HEK293 (cell line): ENCODE results near the gene LIX1L.
A peak's percentile ranks its signal among the peaks of the same experiment; 100 is the strongest.

Experiments used
- CTCF ChIA-PET: fragments of 350-600 bp; formaldehyde crosslinking; extraction: SDS; loops from one replicate; lab custom pipeline; 2021; ENCODE audit warnings: antibody characterized with exemption; lab: Yijun Ruan, JAX
- POLR2A ChIA-PET: fragments of 300-600 bp; formaldehyde crosslinking; extraction: SDS; loops from one replicate; lab custom pipeline; 2020; ENCODE audit warnings: antibody characterized with exemption, inconsistent platforms; lab: Yijun Ruan, JAX
- H3K27ac ChIP-seq: fragments of 200-500 bp; sonication (Bioruptor generic); 2 replicates; pipeline ENCODE4 v1.5.1; 2014; ENCODE audit warnings: low read depth, low read length, control low read depth, inconsistent platforms; ENCODE audit errors: extremely low read depth
- H3K36me3 ChIP-seq, 2 experiments: fragments of 200-500 bp in 1 of 2; sonication (Bioruptor generic) in 1 of 2; 1 replicate in 1 of 2; 2 replicates in 1 of 2; pipeline ENCODE4 v1.5.1; 2014 to 2017; ENCODE audit warnings: inconsistent platforms in 2 of 2, low read length in 2 of 2; ENCODE audit not compliant: control insufficient read depth in 2 of 2, insufficient read depth in 1 of 2
- H3K4me1 ChIP-seq: fragments of 200-500 bp; sonication (Bioruptor generic); 2 replicates; pipeline ENCODE4 v1.5.1; 2014; ENCODE audit warnings: mild to moderate bottlenecking, low read length, inconsistent platforms; ENCODE audit not compliant: control insufficient read depth, insufficient read depth
- H3K4me3 ChIP-seq: 2 replicates; pipeline ENCODE4 v1.5.1; 2011; ENCODE audit warnings: low read depth, mild to moderate bottlenecking, control low read depth, low read length, moderate library complexity
- H3K9me3 ChIP-seq: fragments of 200-500 bp; sonication (Bioruptor generic); 2 replicates; pipeline ENCODE4 v1.5.1; 2014; ENCODE audit warnings: low read depth, low read length, inconsistent platforms; ENCODE audit not compliant: control insufficient read depth, insufficient read depth
- EGR2 ChIP-seq: fragments of 450-650 bp; formaldehyde crosslinking; IDR thresholded peaks from 2 replicates; pipeline ENCODE4 v1.5.1; 2016; ENCODE audit warnings: low read depth, missing biosample characterization, missing genetic modification characterization
- KLF7 ChIP-seq: fragments of 450-650 bp; formaldehyde crosslinking; IDR thresholded peaks from 2 replicates; pipeline ENCODE4 v1.5.1; 2016; ENCODE audit warnings: missing biosample characterization, missing genetic modification characterization, borderline replicate concordance
- KLF8 ChIP-seq: fragments of 450-650 bp; formaldehyde crosslinking; IDR thresholded peaks from 2 replicates; pipeline ENCODE4 v1.5.1; 2016; ENCODE audit warnings: missing biosample characterization, missing genetic modification characterization
- PRDM1 ChIP-seq: fragments of 450-650 bp; formaldehyde crosslinking; IDR thresholded peaks from 2 replicates; pipeline ENCODE4; 2016; ENCODE audit warnings: missing biosample characterization, missing genetic modification characterization
- PRDM4 ChIP-seq: fragments of 450-650 bp; formaldehyde crosslinking; IDR thresholded peaks from 2 replicates; pipeline ENCODE4 v1.5.1; 2017; ENCODE audit warnings: missing biosample characterization, missing genetic modification characterization
- SP3 ChIP-seq: fragments of 450-650 bp; formaldehyde crosslinking; IDR thresholded peaks from 2 replicates; pipeline ENCODE4 v1.5.1; 2016; ENCODE audit warnings: missing biosample characterization, missing genetic modification characterization
- SP7 ChIP-seq: fragments of 450-650 bp; formaldehyde crosslinking; IDR thresholded peaks from 2 replicates; pipeline ENCODE4 v1.5.1; 2016; ENCODE audit warnings: missing biosample characterization, missing genetic modification characterization
- TRIM28 ChIP-seq: IDR thresholded peaks from 2 replicates; pipeline ENCODE4 v1.6.1; 2011; ENCODE audit warnings: low read length, control low read depth, borderline replicate concordance
- YY2 ChIP-seq: fragments of 450-650 bp; formaldehyde crosslinking; IDR thresholded peaks from 2 replicates; pipeline ENCODE4 v1.5.1; 2016; ENCODE audit warnings: missing biosample characterization, missing genetic modification characterization
- ZBTB17 ChIP-seq: fragments of 450-650 bp; formaldehyde crosslinking; IDR thresholded peaks from 2 replicates; pipeline ENCODE4 v1.5.1; 2016; ENCODE audit warnings: missing biosample characterization, missing genetic modification characterization
- ZBTB20 ChIP-seq: fragments of 450-650 bp; formaldehyde crosslinking; IDR thresholded peaks from 2 replicates; pipeline ENCODE4 v1.5.1; 2016; ENCODE audit warnings: missing biosample characterization, missing genetic modification characterization
- ZBTB21 ChIP-seq: fragments of 450-650 bp; formaldehyde crosslinking; IDR thresholded peaks from 2 replicates; pipeline ENCODE4 v1.5.1; 2017; ENCODE audit warnings: missing biosample characterization, missing genetic modification characterization
- ZFP41 ChIP-seq: fragments of 450-650 bp; formaldehyde crosslinking; IDR thresholded peaks from 2 replicates; pipeline ENCODE4 v1.5.1; 2016; ENCODE audit warnings: missing biosample characterization, missing genetic modification characterization, borderline replicate concordance
- ZFP69B ChIP-seq: fragments of 450-650 bp; formaldehyde crosslinking; IDR thresholded peaks from 2 replicates; pipeline ENCODE4 v1.5.1; 2016; ENCODE audit warnings: missing biosample characterization, missing genetic modification characterization
- ZNF138 ChIP-seq: fragments of 450-650 bp; formaldehyde crosslinking; IDR thresholded peaks from 2 replicates; pipeline ENCODE4 v1.5.1; 2016; ENCODE audit warnings: missing biosample characterization, missing genetic modification characterization, borderline replicate concordance
- ZNF211 ChIP-seq: fragments of 450-650 bp; formaldehyde crosslinking; IDR thresholded peaks from 2 replicates; pipeline ENCODE4 v1.5.1; 2016; ENCODE audit warnings: low read depth, missing biosample characterization, missing genetic modification characterization
- ZNF23 ChIP-seq: fragments of 450-650 bp; formaldehyde crosslinking; IDR thresholded peaks from 2 replicates; pipeline ENCODE4 v1.5.1; 2016; ENCODE audit warnings: missing biosample characterization, missing genetic modification characterization, borderline replicate concordance
- ZNF311 ChIP-seq: fragments of 450-650 bp; formaldehyde crosslinking; IDR thresholded peaks from 2 replicates; pipeline ENCODE4 v1.5.1; 2017; ENCODE audit warnings: missing biosample characterization, missing genetic modification characterization, borderline replicate concordance
- ZNF426 ChIP-seq: fragments of 450-650 bp; formaldehyde crosslinking; IDR thresholded peaks from 2 replicates; pipeline ENCODE4 v1.5.1; 2017; ENCODE audit warnings: missing biosample characterization, missing genetic modification characterization, mild to moderate bottlenecking, inconsistent platforms, moderate library complexity
- ZNF433 ChIP-seq: fragments of 450-650 bp; formaldehyde crosslinking; IDR thresholded peaks from 2 replicates; pipeline ENCODE4 v1.5.1; 2016; ENCODE audit warnings: missing biosample characterization, missing genetic modification characterization, low read depth
- ZNF48 ChIP-seq: fragments of 450-650 bp; formaldehyde crosslinking; IDR thresholded peaks from 2 replicates; pipeline ENCODE4 v1.5.1; 2016; ENCODE audit warnings: missing biosample characterization, missing genetic modification characterization
- ZNF521 ChIP-seq: fragments of 450-650 bp; formaldehyde crosslinking; IDR thresholded peaks from 2 replicates; pipeline ENCODE4 v1.5.1; 2017; ENCODE audit warnings: missing biosample characterization, mild to moderate bottlenecking, missing genetic modification characterization
- ZNF596 ChIP-seq: fragments of 450-650 bp; IDR thresholded peaks from 2 replicates; pipeline ENCODE4 v1.5.0; 2018; ENCODE audit warnings: missing biosample characterization, mild to moderate bottlenecking, missing genetic modification characterization, moderate library complexity
- ZNF624 ChIP-seq: fragments of 450-650 bp; formaldehyde crosslinking; IDR thresholded peaks from 2 replicates; pipeline ENCODE4 v1.5.1; 2017; ENCODE audit warnings: missing biosample characterization, missing genetic modification characterization
- ZNF626 ChIP-seq: fragments of 450-650 bp; sonication (Bioruptor Pico); formaldehyde crosslinking; IDR thresholded peaks from 2 replicates; pipeline ENCODE4 v1.5.1; 2018; ENCODE audit warnings: missing biosample characterization, missing genetic modification characterization, inconsistent platforms
- ZNF692 ChIP-seq: fragments of 450-650 bp; formaldehyde crosslinking; IDR thresholded peaks from 2 replicates; pipeline ENCODE4 v1.5.1; 2016; ENCODE audit warnings: missing biosample characterization, missing genetic modification characterization

The LIX1L gene

GRCh38 chr1:145917595-145917994 lies 40.2 kb downstream of the LIX1L start:
- H3K27ac ChIP-seq, result no peak overlapping the region
- CTCF ChIA-PET, result interaction anchor here (1.0 to 1.1 kb wide), 2 partner anchors 9 to 26 kb away, joined by 4 to 6 read pairs; no protein-coding TSS in a partner anchor

GRCh38 chr1:145916745-145917144 lies 41.1 kb downstream of the LIX1L start:
- no peak overlapping the region for H3K27ac ChIP-seq
- POLR2A ChIA-PET, result interaction anchor here (1.5 kb wide), 1 partner anchor 10 kb away, joined by 6 read pairs; the partner anchor contains the start of gene RBM8A
- H3K9me3 ChIP-seq, result no peaks in the 10 kb centered on the region
- TF ChIP-seq ZBTB20 (tag by site-specific recombination) (no peak), ZNF692 (peak; percentile 81), ZFP69B (peak; percentile 60; the same call in 1 of the 2 replicates), ZBTB17 (tag by site-specific recombination) (peak; percentile 54), ZNF624 (tag by site-specific recombination) (no peak), PRDM1 (tag by site-specific recombination) (peak; percentile 78)
- peaks cover 3% of the 10 kb centered on the region; the same call in 1 of the 2 replicates for H3K4me1 ChIP-seq
- H3K4me3 ChIP-seq, result no peak overlapping the region
- H3K36me3 ChIP-seq, result peaks cover 5 to 44% of the 10 kb centered on the region in 2 experiments; a peak in 2 of 3 replicates
- CTCF ChIA-PET, result interaction anchor here (0.5 to 2.5 kb wide), 4 partner anchors 14 to 71 kb away, joined by 3 to 12 read pairs (median 6); no protein-coding TSS in a partner anchor

More at GRCh38 chr1:145917595-145917994, 40.2 kb downstream of the LIX1L start:
- POLR2A ChIA-PET, result no interaction called here
- Histone ChIP-seq H3K36me3 (peaks cover 5 to 41% of the 10 kb centered on the region in 2 experiments; a peak in 2 of 3 replicates), H3K9me3 (no peaks in the 10 kb centered on the region), H3K4me3 (peak overlapping the region; percentile 76), H3K4me1 (peaks cover 3% of the 10 kb centered on the region; the same call in 1 of the 2 replicates)
- TF ChIP-seq KLF7 (no peak), YY2 (tag by site-specific recombination) (no peak), ZNF426 (no peak), ZNF138 (tag by site-specific recombination) (no peak), PRDM4 (tag by site-specific recombination) (no peak), ZNF48 (tag by site-specific recombination) (no peak), ZNF626 (tag by site-specific recombination) (no peak), ZBTB21 (tag by site-specific recombination) (no peak), EGR2 (tag by site-specific recombination) (no peak), SP3 (tag by site-specific recombination) (no peak), ZNF211 (tag by site-specific recombination) (no peak), ZNF596 (tag by site-specific recombination) (no peak), ZFP41 (no peak), TRIM28 (no peak), SP7 (tag by site-specific recombination) (no peak), KLF8 (no peak), ZNF23 (no peak), ZNF521 (tag by site-specific recombination) (no peak), ZNF433 (tag by site-specific recombination) (no peak), ZNF311 (tag by site-specific recombination) (no peak)
